Effector CD8-positive, alpha-beta T cell (primary cell): Measurements from ENCODE around the gene COL4A3.
"Not testable (repeated sequence)": the region's sequence is repeated elsewhere in the genome, so short reads cannot be mapped to it uniquely, and the experiment has no call there.

Source experiments
- DNase-seq: peaks from one replicate; lab custom pipeline; 2025; lab: John Stamatoyannopoulos, UW

Gene COL4A3

DNA sequence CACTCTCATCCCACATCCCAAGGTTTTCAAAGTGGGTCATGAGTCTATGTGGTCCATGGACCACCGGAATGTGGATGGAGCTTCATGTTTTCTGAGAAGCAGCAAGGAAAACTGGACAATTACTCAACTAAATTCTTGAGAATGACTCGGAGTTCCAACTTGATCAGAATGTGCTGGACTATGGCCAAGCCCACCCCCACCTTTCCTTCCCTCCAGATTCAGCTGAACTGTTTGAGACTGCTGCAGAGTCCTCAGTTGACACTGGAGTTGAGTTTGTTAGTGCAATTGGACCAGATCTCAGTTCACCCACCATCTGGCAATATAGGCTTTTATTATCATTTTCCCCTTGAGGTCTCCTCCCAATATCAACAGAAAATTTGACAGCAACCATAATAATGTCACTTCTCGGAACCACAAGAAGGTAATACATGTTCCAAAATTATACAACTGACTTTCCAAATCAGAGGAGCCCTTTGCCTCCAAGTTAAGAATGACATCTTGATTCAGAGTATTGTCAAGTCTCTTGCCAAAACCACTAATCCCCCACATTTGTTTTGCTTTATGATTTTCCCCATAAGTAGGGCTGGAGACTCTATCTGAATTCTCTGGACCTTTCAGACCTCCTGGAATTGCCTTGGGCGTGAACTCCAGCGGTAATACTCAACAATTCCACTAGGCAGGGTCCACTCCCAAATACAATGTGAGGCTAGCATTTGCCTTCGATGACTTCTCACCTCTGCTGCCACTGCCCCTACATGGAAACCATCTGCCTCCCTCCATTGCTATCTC, 9.2 kb upstream of the COL4A3 start:
- DNase-seq, result no peak

GRCh38 chr2:227160164-227160563, 4.3 kb upstream of the COL4A3 start:
- DNase-seq, result no peak

DNA sequence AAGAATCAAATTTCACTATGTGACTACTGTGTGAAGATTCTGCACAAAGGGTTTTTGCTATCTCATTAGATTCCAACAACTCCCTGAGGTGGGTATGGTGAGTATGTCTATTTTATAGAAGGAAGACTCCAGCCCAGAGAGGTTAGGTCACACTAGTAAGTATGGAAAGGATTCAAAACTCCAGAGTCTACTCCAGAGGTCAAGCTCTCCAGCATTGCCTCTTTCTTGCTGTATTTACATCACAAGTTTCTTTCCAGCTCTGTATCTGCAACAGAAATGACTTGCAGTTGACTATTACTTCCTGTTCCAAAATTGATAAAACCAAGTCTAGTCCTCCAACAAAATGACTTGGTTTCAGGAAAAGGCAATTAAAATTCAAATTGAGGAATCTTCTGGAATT, 2.5 kb upstream of the COL4A3 start:
- DNase-seq, result no peak

GRCh38 chr2:227163485-227163997, 883 bp upstream of the COL4A3 start:
- DNase-seq, result no peak

GRCh38 chr2:227164763-227165291, 403 bp downstream of the COL4A3 start:
- no peak for DNase-seq

GRCh38 chr2:227171779-227172178, 7.4 kb downstream of the COL4A3 start:
- DNase-seq, result not testable (repeated sequence)

DNA sequence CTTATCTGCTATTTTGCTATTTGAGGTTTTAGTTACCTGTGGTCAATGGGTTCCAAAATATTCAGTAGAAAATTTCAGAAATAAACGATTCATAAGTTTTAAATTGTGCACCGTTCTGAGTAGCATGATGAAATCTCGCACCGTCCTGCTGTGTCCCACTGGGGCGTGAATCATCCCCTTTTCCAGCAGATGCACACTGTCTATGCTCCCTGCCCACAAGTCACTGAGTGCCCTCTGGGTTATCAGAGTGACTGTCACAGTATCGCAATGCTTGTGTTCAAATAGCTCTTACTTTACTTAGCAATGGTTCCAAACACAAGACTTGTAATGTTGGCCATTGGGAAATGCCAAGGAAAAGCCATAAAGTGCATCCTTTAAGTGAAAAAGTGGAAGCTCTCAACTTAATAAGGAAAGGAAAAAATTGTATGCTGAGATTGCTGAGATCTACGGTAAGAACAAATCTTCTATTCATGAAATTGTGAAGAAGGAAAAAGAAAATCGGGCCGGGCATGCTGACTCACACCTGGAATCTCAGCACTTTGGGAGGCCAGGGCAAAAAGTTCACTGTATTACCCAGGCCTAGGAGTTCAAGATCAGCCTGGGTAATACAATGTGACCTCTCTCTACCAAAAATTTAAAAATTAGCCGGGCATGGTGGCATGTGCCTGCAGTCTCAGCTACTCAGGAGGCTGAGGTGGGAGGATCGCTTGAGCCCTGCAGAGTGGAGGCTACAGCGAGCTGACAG, 13.3 kb downstream of the COL4A3 start:
- DNase-seq, result no peak

GRCh38 chr2:227179988-227180685, 15.7 kb downstream of the COL4A3 start:
- DNase-seq, result no peak

GRCh38 chr2:227180770-227181169, 16.3 kb downstream of the COL4A3 start:
- no peak for DNase-seq

GRCh38 chr2:227182765-227183164, 18.3 kb downstream of the COL4A3 start:
- DNase-seq, result no peak

GRCh38 chr2:227183657-227184367, 19.4 kb downstream of the COL4A3 start:
- no peak for DNase-seq

DNA sequence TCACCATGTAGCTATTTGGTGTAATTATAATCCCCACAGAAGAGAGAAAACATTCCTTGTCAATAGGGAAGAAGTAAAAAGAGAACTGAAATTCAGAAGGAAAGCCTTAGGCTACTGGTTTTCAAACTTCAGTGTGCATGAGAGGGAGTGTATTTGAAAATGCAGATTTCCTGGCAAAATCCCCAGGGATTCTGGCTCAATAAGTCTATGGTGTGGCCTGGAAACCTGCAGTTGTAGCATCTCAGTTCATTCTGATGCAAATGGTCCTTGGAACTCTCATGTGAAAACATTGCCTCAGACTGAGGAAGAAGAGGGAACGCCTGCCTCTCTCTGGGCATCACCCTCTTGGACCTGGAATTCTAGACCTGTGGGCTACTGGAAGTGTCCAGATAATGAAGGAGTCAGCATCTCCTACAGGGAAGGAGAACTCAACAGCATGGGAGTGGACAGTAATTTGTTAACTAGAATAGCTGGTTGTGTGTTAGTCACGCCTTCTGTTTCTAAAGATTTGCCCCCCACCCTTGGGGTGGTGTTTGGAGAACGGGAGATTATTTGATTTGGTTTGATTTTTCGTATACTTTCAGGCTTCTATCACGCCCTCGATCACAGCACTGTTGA, 21.3 kb downstream of the COL4A3 start:
- DNase-seq, result no peak

- no peak for DNase-seq
Observed at GRCh38 chr2:227186751-227187150, 22.3 kb downstream of the COL4A3 start.

DNA sequence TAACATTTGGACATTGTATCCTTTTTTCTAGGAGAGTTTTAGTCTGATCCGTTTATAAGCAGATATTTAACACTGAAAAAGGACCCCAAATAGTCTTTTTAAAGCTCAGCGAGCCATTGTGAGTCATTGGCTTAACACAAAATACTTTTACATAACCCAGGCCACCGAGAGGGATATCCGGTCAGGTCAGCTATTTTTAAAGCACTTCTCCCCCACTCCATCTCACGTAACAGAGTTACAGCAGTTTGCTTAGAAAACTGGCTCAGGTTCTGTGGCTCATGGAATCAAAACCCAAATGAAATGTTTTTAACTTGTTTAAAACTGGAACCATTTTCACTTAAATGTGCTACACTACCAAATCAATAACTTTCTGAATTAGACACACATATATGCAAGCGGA, 23.9 kb downstream of the COL4A3 start:
- DNase-seq, result no peak

DNA sequence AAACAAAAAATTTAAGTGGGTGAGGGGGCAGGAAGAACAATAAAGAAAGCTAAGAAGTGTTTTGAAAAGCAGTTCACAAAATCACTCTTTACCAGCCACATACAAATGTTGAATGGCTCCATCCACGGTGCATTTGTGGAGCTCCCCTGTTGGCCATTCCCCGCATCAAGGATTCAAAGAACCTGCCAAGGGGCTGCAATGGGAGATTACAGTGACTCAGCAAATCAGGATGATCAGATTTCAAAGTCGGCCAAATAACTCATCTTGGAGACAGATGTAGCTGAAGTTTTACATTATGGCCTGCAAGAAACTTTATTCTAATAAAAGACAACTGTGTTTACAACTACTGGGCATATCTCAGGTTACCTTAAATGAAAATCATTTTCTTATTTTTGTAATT, 26.9 kb downstream of the COL4A3 start:
- no peak for DNase-seq

- DNase-seq, result no peak
Observed at GRCh38 chr2:227192491-227192890, 28.1 kb downstream of the COL4A3 start.

DNA sequence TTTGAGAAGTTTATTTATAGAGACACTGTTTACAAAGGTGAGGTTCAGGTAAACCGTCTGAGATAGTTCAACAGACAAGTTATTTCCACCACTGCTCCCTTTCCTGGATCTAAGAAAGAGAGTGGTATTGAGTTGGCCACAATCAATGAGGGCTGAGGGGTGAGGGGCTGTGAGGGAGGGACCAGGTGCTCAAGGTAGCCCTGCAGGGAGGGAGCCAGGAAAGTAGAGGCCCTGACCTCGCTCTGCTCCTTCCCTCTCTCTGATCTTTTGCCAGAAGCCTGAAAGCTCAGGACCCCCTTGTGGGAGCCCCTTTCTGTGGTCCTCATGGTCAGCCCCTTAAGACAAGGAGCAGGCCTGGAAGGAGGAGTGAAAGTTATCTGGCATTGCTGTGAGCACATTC, 29.8 kb downstream of the COL4A3 start:
- DNase-seq, result no peak

GRCh38 chr2:227198866-227199265, 34.4 kb downstream of the COL4A3 start:
- no peak for DNase-seq

- DNase-seq, result no peak
Observed at GRCh38 chr2:227201771-227202170, 37.3 kb downstream of the COL4A3 start.

DNA sequence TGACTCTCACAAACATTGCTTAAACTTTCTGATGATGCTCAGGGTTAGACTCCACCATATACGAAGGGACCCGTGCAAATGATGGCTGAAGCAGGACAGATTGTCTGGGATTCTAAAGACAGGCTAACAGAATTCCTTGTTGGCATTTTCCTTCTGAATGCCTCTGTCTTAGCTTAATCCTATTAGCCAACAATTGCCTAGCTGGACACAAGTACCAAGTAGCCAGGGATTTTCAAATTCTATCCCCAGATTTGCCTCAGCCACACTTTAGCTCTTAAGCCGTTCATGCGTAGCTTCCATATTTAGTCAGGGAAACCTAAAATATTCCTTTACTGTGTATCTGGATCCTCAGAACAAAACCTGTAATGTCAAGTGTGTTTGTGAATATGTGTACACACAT, 40.0 kb downstream of the COL4A3 start:
- DNase-seq, result no peak

DNA sequence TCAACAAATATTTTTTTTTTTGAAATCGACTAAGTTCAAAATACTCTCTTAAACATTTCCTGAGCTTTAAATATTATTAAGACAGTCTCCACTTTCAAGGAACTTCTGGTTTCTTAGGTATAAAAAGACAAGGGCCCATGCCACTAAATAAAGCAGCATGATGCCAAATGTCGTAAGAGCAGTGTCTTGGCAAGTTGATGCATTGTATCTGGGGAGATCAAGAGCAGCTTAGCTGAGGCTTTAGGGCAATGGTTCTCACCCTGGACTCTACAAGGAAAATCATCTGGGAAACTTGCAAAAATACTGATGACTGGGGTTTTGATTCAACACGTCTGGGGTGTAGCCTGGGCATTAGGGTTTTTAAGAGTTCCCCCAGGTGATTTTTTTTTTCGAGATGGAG, 41.3 kb downstream of the COL4A3 start:
- DNase-seq, result no peak
